Measurements from ENCODE around the gene TMEM87A.
"Not testable (repeated sequence)": the region's sequence is repeated elsewhere in the genome, so short reads cannot be mapped to it uniquely, and the experiment has no call there.

DNA sequence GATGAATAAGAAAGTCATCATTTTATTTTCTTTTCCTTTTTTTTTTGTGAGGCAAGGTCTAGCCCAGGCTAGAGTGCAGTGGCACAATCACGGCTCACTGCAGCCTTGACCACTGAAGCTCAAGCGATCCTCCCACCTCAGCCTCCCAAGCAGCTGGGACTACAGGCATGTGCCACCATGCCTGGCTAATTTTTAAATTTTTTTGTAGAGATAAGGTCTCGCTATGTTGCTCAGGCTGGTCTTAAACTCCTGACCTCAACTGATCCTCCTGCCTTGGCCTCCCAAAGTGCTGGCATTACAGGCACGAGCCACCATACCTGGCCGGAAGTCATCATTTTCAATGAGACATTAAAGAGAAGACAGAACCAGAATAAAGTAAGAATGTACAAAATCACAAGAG, 44.3 kb downstream of the TMEM87A start:
- TF ChIP-seq, protein P1, sequence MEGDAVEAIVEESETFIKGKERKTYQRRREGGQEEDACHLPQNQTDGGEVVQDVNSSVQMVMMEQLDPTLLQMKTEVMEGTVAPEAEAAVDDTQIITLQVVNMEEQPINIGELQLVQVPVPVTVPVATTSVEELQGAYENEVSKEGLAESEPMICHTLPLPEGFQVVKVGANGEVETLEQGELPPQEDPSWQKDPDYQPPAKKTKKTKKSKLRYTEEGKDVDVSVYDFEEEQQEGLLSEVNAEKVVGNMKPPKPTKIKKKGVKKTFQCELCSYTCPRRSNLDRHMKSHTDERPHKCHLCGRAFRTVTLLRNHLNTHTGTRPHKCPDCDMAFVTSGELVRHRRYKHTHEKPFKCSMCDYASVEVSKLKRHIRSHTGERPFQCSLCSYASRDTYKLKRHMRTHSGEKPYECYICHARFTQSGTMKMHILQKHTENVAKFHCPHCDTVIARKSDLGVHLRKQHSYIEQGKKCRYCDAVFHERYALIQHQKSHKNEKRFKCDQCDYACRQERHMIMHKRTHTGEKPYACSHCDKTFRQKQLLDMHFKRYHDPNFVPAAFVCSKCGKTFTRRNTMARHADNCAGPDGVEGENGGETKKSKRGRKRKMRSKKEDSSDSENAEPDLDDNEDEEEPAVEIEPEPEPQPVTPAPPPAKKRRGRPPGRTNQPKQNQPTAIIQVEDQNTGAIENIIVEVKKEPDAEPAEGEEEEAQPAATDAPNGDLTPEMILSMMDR (conservative IDR thresholded peaks at IDR 0.05; ENCODE audit: low read depth, low read length): not testable (repeated sequence)
- TF ChIP-seq EZH2 (IDR thresholded peaks at IDR 0.05; ENCODE audit: low read length, unreplicated experiment): not testable (repeated sequence)
